DND-41 (cell line): ENCODE measurements around the gene ACOXL.

Experiments
- ATAC-seq: fragments of 200-7000 bp; cut with Tn5 transposase; 3 replicates; pipeline ENCODE4 v1.9.1; 2021; ENCODE audit warnings: low read depth; ENCODE audit not compliant: insufficient read depth
- DNase-seq: peaks from one replicate; pipeline ENCODE4 v3.0.0-alpha.2; 2020
- H2AFZ ChIP-seq: 2 replicates; pipeline ENCODE4 v1.6.0; 2012; ENCODE audit warnings: low read depth, low read length
- H3K27ac ChIP-seq: 2 replicates; pipeline ENCODE4 v1.5.1; 2012; ENCODE audit warnings: low read length, inconsistent platforms
- H3K27me3 ChIP-seq: fragments of 200-600 bp; sonication (generic); 2 replicates; pipeline ENCODE4 v1.6.0; 2012; ENCODE audit warnings: low read length, mild to moderate bottlenecking, inconsistent platforms; ENCODE audit not compliant: insufficient read depth, poor library complexity
- H3K36me3 ChIP-seq: 2 replicates; pipeline ENCODE4 v1.5.1; 2012; ENCODE audit warnings: low read length, inconsistent platforms; ENCODE audit not compliant: insufficient read depth
- H3K4me1 ChIP-seq: 2 replicates; pipeline ENCODE4 v1.5.1; 2012; ENCODE audit warnings: mild to moderate bottlenecking, low read length; ENCODE audit not compliant: insufficient read depth
- H3K4me2 ChIP-seq: 2 replicates; pipeline ENCODE4 v1.6.0; 2012; ENCODE audit warnings: mild to moderate bottlenecking, moderate library complexity, low read length, inconsistent platforms; ENCODE audit not compliant: insufficient read depth
- H3K4me3 ChIP-seq, 2 experiments: fragments of 200-600 bp in 1 of 2; shearing (Covaris generic) in 1 of 2; 2 replicates each; pipeline ENCODE4 v1.5.1; 2012 to 2016; ENCODE audit warnings: inconsistent platforms in 2 of 2, low read length in 2 of 2, mild to moderate bottlenecking in 2 of 2, low read depth in 1 of 2, moderate library complexity in 1 of 2
- H3K79me2 ChIP-seq: 2 replicates; pipeline ENCODE4 v1.6.0; 2012; ENCODE audit warnings: low read length, inconsistent platforms; ENCODE audit not compliant: insufficient read depth
- H3K9ac ChIP-seq: 2 replicates; pipeline ENCODE4 v1.6.0; 2012; ENCODE audit warnings: low read depth, mild to moderate bottlenecking, inconsistent platforms, low read length, moderate library complexity
- H3K9me3 ChIP-seq: 2 replicates; pipeline ENCODE4 v1.5.1; 2012; ENCODE audit warnings: low read length, moderate library complexity, mild to moderate bottlenecking, inconsistent platforms; ENCODE audit not compliant: insufficient read depth, severe bottlenecking
- H4K20me1 ChIP-seq: 2 replicates; pipeline ENCODE4 v1.6.0; 2012; ENCODE audit warnings: low read length; ENCODE audit not compliant: insufficient read depth
- CTCF ChIP-seq: IDR thresholded peaks from 2 replicates; pipeline ENCODE4 v1.5.1; 2012; ENCODE audit warnings: borderline replicate concordance, low read length, moderate library complexity, mild to moderate bottlenecking; ENCODE audit not compliant: poor library complexity, severe bottlenecking; ENCODE audit errors: extremely low read depth
- EZH2 ChIP-seq: IDR thresholded peaks from 3 replicates; pipeline ENCODE4 v1.6.1; 2012; ENCODE audit warnings: borderline replicate concordance, low read depth, mild to moderate bottlenecking, moderate library complexity, low read length, inconsistent platforms; ENCODE audit not compliant: severe bottlenecking

ACOXL gene

GRCh38 chr2:110843959-110844510 lies 111.7 kb downstream of the ACOXL start:
- DNase-seq = no peak
- Histone ChIP-seq H4K20me1 (no peaks in the 10 kb centered on the region), H3K36me3 (no peaks in the 10 kb centered on the region), H3K4me1 (peaks cover 75% of the 10 kb centered on the region), H3K4me3 (no peak overlapping the region), H3K27ac (peak overlapping the region; percentile 85), H3K4me2 (no peak overlapping the region; the same call in 1 of the 2 replicates), H3K9ac (peak overlapping the region; percentile 31), H3K27me3 (no peaks in the 10 kb centered on the region), H3K9me3 (no peaks in the 10 kb centered on the region), H2AFZ (0 out of 2 replicates have a peak overlapping the region, but pooled peaks have one; percentile 67), H3K79me2 (no peaks in the 10 kb centered on the region)
- no peak for ATAC-seq
- TF ChIP-seq EZH2 = no peak
- TF ChIP-seq CTCF = no peak

- no peak for TF ChIP-seq CTCF
- TF ChIP-seq EZH2 = no peak
- H4K20me1 ChIP-seq = no peaks in the 10 kb centered on the region
- no peak overlapping the region for H3K4me3 ChIP-seq
- H3K9me3 ChIP-seq = no peaks in the 10 kb centered on the region
- ATAC-seq = no peak
- peak overlapping the region; percentile 20; the same call in 1 of the 2 replicates for H3K9ac ChIP-seq
- no peaks in the 10 kb centered on the region for H3K36me3 ChIP-seq
- H2AFZ ChIP-seq = no peak overlapping the region; the same call in 1 of the 2 replicates
- no peaks in the 10 kb centered on the region for H3K79me2 ChIP-seq
- no peaks in the 10 kb centered on the region for H3K27me3 ChIP-seq
- H3K27ac ChIP-seq = peak overlapping the region; percentile 81
- no peak for DNase-seq
- H3K4me1 ChIP-seq = peaks cover 73% of the 10 kb centered on the region
- peak overlapping the region; percentile 37 for H3K4me2 ChIP-seq
These were observed 115.3 kb downstream of the ACOXL start for GRCh38 chr2:110847651-110848050.

DNA sequence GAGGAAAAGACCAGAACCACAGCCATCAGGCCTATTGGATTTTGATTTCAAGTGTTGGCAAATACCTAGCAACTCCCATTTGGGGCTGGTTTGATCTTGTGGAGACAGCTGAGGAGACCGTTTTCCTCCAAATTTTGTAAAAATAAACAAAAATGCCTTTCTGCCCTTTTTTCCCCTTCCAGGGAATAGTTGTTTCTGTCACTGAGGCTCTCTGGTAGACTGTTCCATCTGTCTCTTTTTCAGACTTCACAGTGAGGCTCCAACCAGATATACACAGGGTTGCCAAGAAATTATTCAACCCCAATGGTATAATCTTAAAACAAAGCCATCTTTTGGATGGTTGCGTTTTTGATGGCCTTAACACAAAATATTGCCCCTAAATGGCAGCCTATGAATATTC lies 115.7 kb downstream of the ACOXL start:
- no peak for ATAC-seq

More for the DNA sequence above, 115.7 kb downstream of the ACOXL start:
- Histone ChIP-seq H2AFZ (no peak overlapping the region), H3K4me1 (peaks cover 73% of the 10 kb centered on the region), H3K9ac (0 out of 2 replicates have a peak overlapping the region, but pooled peaks have one; percentile 20), H3K4me2 (no peak overlapping the region), H3K27ac (peak overlapping the region; percentile 81), H3K79me2 (no peaks in the 10 kb centered on the region), H3K9me3 (no peaks in the 10 kb centered on the region), H3K36me3 (no peaks in the 10 kb centered on the region), H4K20me1 (no peaks in the 10 kb centered on the region), H3K27me3 (no peaks in the 10 kb centered on the region), H3K4me3 (no peak overlapping the region)
- no peak for TF ChIP-seq CTCF
- TF ChIP-seq EZH2 = no peak
- no peak for DNase-seq
